ENCODE data around the gene RNPEP. TPM values are rescaled to one million over a fixed set of nuclear protein-coding genes. Genes with fewer than 3 reads are reported as not detected.
A peak's percentile ranks its signal among the peaks of the same experiment; 100 is the strongest.

Gene RNPEP
- polyA plus RNA-seq, 1 of the 3 experiments (the other 2 are of a cell fraction), result 46.7 TPM

- Histone ChIP-seq H4K20me1 (ENCODE audit: insufficient read depth) (no peaks in the 10 kb centered on the region), H3F3A (replicated peaks; ENCODE audit: insufficient read depth) (peaks cover 65% of the 10 kb centered on the region), H2AFZ (ENCODE audit: low read depth) (no peak overlapping the region), H3K9me3 (no peaks in the 10 kb centered on the region), H3K4me1 (ENCODE audit: control insufficient read depth in 1 of 2, insufficient read depth in 2 of 2, low read depth in 1 of 2, low read length in 1 of 2) (no peaks in the 10 kb centered on the region), H3K27ac (ENCODE audit: low read depth in 2 of 2, low read length in 1 of 2) (no peak overlapping the region), H3K4me2 (no peak overlapping the region), H3K36me3 (replicated peaks in 1 of 2; ENCODE audit: control insufficient read depth in 1 of 2, insufficient read depth in 2 of 2, low read length in 1 of 2) (peaks cover 57 to 85% of the 10 kb centered on the region in 2 experiments), H3K9me2 (no peaks in the 10 kb centered on the region), H3K79me2 (ENCODE audit: insufficient read depth) (peaks cover 46% of the 10 kb centered on the region), H3K9ac (no peak overlapping the region), H3K27me3 (ENCODE audit: insufficient read depth) (no peaks in the 10 kb centered on the region), H3K4me3 (ENCODE audit: low read depth in 2 of 2, low read length in 1 of 2) (no peak overlapping the region)
- POLR2A ChIA-PET, result interaction anchor here (1.4 kb wide), 1 partner anchor 9 kb away, joined by 3 read pairs; the partner anchor contains the start of gene TIMM17A
- no peak for DNase-seq
- no peak for TF ChIP-seq TEAD4 (IDR thresholded peaks at IDR 0.05; ENCODE audit: borderline replicate concordance, insufficient read depth)
- peak; percentile 24; the same call in 1 of the 2 replicates for TF ChIP-seq TCF12 (IDR thresholded peaks at IDR 0.05)
- 94% methylated on average over 1 of the region's 1 CpG for WGBS (ENCODE audit: low lambda C conversion rate)
- CTCF ChIA-PET, result interaction anchor here (0.8 to 7.5 kb wide), 6 partner anchors 9 to 87 kb away, joined by 3 to 88 read pairs (median 6); no protein-coding TSS in a partner anchor
Observed at GRCh38 chr1:201964261-201964660, 18.2 kb upstream of the RNPEP start.

GRCh38 chr1:201966171-201966570 lies 16.3 kb upstream of the RNPEP start:
- H2AFZ ChIP-seq (ENCODE audit: low read depth), result no peak overlapping the region
- H3K9ac ChIP-seq, result no peak overlapping the region
- no peaks in the 10 kb centered on the region; a peak in 1 of 4 replicates for H3K4me1 ChIP-seq (ENCODE audit: control insufficient read depth in 1 of 2, insufficient read depth in 2 of 2, low read depth in 1 of 2, low read length in 1 of 2)
- no peaks in the 10 kb centered on the region for H4K20me1 ChIP-seq (ENCODE audit: insufficient read depth)
- no peaks in the 10 kb centered on the region for H3K9me2 ChIP-seq
- H3K9me3 ChIP-seq, result no peaks in the 10 kb centered on the region
- peaks cover 70% of the 10 kb centered on the region for H3F3A ChIP-seq (replicated peaks; ENCODE audit: insufficient read depth)
- CTCF ChIA-PET, result interaction anchor here (1.0 to 7.5 kb wide), 4 partner anchors 68 to 436 kb away, joined by 3 to 88 read pairs (median 5); no protein-coding TSS in a partner anchor
- peaks cover 29% of the 10 kb centered on the region; the same call in 1 of the 2 replicates for H3K79me2 ChIP-seq (ENCODE audit: insufficient read depth)
- POLR2A ChIA-PET, result no interaction called here
- no peak overlapping the region for H3K4me2 ChIP-seq
- H3K27ac ChIP-seq (ENCODE audit: low read depth in 2 of 2, low read length in 1 of 2), result no peak overlapping the region
- H3K27me3 ChIP-seq (ENCODE audit: insufficient read depth), result no peaks in the 10 kb centered on the region
- 97% methylated on average over 5 of the region's 5 CpGs for WGBS (ENCODE audit: low lambda C conversion rate)
- no peak overlapping the region for H3K4me3 ChIP-seq (ENCODE audit: low read depth in 2 of 2, low read length in 1 of 2)
- H3K36me3 ChIP-seq (replicated peaks in 1 of 2; ENCODE audit: control insufficient read depth in 1 of 2, insufficient read depth in 2 of 2, low read length in 1 of 2), result peaks cover 68 to 88% of the 10 kb centered on the region in 2 experiments
- TF ChIP-seq POLR2AphosphoS5 (IDR thresholded peaks at IDR 0.05; ENCODE audit: low read depth, low read length), result no peak
- DNase-seq, result no peak

GRCh38 chr1:201968202-201968925 lies 14.1 kb upstream of the RNPEP start:
- Histone ChIP-seq H3K4me1 (ENCODE audit: control insufficient read depth in 1 of 2, insufficient read depth in 2 of 2, low read depth in 1 of 2, low read length in 1 of 2) (no peaks in the 10 kb centered on the region; a peak in 1 of 4 replicates), H3K9me2 (no peaks in the 10 kb centered on the region), H2AFZ (ENCODE audit: low read depth) (no peak overlapping the region), H3K9ac (no peak overlapping the region), H3K9me3 (no peaks in the 10 kb centered on the region), H3F3A (replicated peaks; ENCODE audit: insufficient read depth) (peaks cover 56% of the 10 kb centered on the region), H3K79me2 (ENCODE audit: insufficient read depth) (peaks cover 10% of the 10 kb centered on the region; the same call in 1 of the 2 replicates), H3K27me3 (ENCODE audit: insufficient read depth) (no peaks in the 10 kb centered on the region), H3K36me3 (replicated peaks in 1 of 2; ENCODE audit: control insufficient read depth in 1 of 2, insufficient read depth in 2 of 2, low read length in 1 of 2) (peaks cover 52 to 67% of the 10 kb centered on the region in 2 experiments), H3K4me2 (no peak overlapping the region), H4K20me1 (ENCODE audit: insufficient read depth) (no peaks in the 10 kb centered on the region), H3K27ac (ENCODE audit: low read depth in 2 of 2, low read length in 1 of 2) (no peak overlapping the region), H3K4me3 (ENCODE audit: low read depth in 2 of 2, low read length in 1 of 2) (no peak overlapping the region)
- POLR2A ChIA-PET, result no interaction called here
- DNase-seq, result no peak
- 96% methylated on average over 16 of the region's 16 CpGs for WGBS (ENCODE audit: low lambda C conversion rate)
- CTCF ChIA-PET, result interaction anchor here (0.6 to 11.4 kb wide), 10 partner anchors 15 to 521 kb away, joined by 3 to 344 read pairs (median 4); partner anchors contain the start of genes LMOD1, RNPEP and SHISA4
- TF ChIP-seq RFX5 (IDR thresholded peaks at IDR 0.05; ENCODE audit: low read length) (no peak), USF1 (IDR thresholded peaks at IDR 0.05; ENCODE audit: borderline replicate concordance, low read depth) (no peak)

All from SK-N-SH (cell line).